B cell (primary cell): ENCODE measurements around the gene FLT3LG. TPM values are rescaled to one million over a fixed set of nuclear protein-coding genes. Genes with fewer than 3 reads are reported as not detected.

Source experiments
- ATAC-seq: fragments of 200-7000 bp; cut with Tn5 transposase; one replicate; pipeline ENCODE4 v1.10.0; 2021; ENCODE audit warnings: low read depth, mild to moderate bottlenecking, moderate number of reproducible peaks, moderate library complexity
- CTCF ChIA-PET: fragments of 350-600 bp; sonication (Branson Sonifier 250); formaldehyde crosslinking; loops from one replicate; lab custom pipeline; 2021; ENCODE audit warnings: antibody characterized with exemption, inconsistent platforms; lab: Charles Lee
- POLR2A ChIA-PET: fragments of 350-600 bp; sonication (Branson Sonifier 250); formaldehyde crosslinking; loops from one replicate; lab custom pipeline; 2021; ENCODE audit warnings: antibody characterized with exemption; lab: Charles Lee
- DNase-seq: peaks from one replicate; pipeline ENCODE4 v3.0.0; 2013
- H2AFZ ChIP-seq: 2 replicates; pipeline ENCODE4 v1.6.1; 2012; ENCODE audit warnings: mild to moderate bottlenecking, low read depth, low read length; ENCODE audit not compliant: insufficient read depth, poor library complexity, severe bottlenecking
- H3K27ac ChIP-seq, 2 donors: 1 replicate in 1 of 2; 2 replicates in 1 of 2; pipeline ENCODE4 v1.5.1; 2012 to 2013; ENCODE audit warnings: low read length in 2 of 2, mild to moderate bottlenecking in 2 of 2, moderate library complexity in 1 of 2
- H3K27me3 ChIP-seq, 4 experiments: fragments of 200-600 bp in 1 of 4; sonication (generic) in 1 of 4; replicated peaks in 1 of 4; 1 replicate in 2 of 4; 2 replicates in 2 of 4; pipeline versions ENCODE4 v1.6.1 to v1.7.0; 2013 to 2016; ENCODE audit warnings: low read length in 3 of 4, mild to moderate bottlenecking in 2 of 4, mixed read lengths in 1 of 4, moderate library complexity in 1 of 4; ENCODE audit not compliant: insufficient read depth in 4 of 4, control insufficient read depth in 3 of 4; ENCODE audit errors: control extremely low read depth in 1 of 4
- H3K36me3 ChIP-seq, 2 experiments: replicated peaks in 1 of 2; 1 replicate in 1 of 2; 2 replicates in 1 of 2; pipeline versions ENCODE4 v1.6.1 to v1.7.1; 2013; ENCODE audit warnings: low read length in 1 of 2; ENCODE audit not compliant: insufficient read depth in 2 of 2, control insufficient read depth in 1 of 2; ENCODE audit errors: control extremely low read depth in 1 of 2, extremely low read depth in 1 of 2
- H3K4me1 ChIP-seq, 2 donors: fragments of 200-600 bp in 1 of 2; sonication (generic) in 1 of 2; 1 replicate in 1 of 2; 2 replicates in 1 of 2; pipeline versions ENCODE4 v1.5.1 to v1.6.1; 2013 to 2017; ENCODE audit warnings: low read length in 2 of 2; ENCODE audit not compliant: control insufficient read depth in 2 of 2, insufficient read depth in 2 of 2
- H3K4me2 ChIP-seq: replicated peaks from 2 replicates; pipeline ENCODE3; 2012; ENCODE audit warnings: mild to moderate bottlenecking, low read depth, low read length; ENCODE audit not compliant: poor library complexity, severe bottlenecking
- H3K4me3 ChIP-seq, 5 experiments: fragments of 200-600 bp in 1 of 5; sonication (generic) in 1 of 5; 1 replicate in 3 of 5; 2 replicates in 2 of 5; pipeline versions ENCODE4 v1.5.1 to v1.7.0; 2011 to 2016; ENCODE audit warnings: low read length in 4 of 5, mild to moderate bottlenecking in 4 of 5, low read depth in 2 of 5, control low read depth in 1 of 5, moderate library complexity in 1 of 5; ENCODE audit not compliant: insufficient read depth in 1 of 5; ENCODE audit errors: control extremely low read depth in 1 of 5, extremely low read depth in 1 of 5
- H3K79me2 ChIP-seq: fragments of 200-600 bp; sonication (generic); one replicate; pipeline ENCODE4 v1.6.0; 2016; ENCODE audit warnings: low read length; ENCODE audit not compliant: control insufficient read depth, insufficient read depth
- H3K9ac ChIP-seq: fragments of 200-600 bp; sonication (generic); 2 replicates; pipeline ENCODE4 v1.6.1; 2017; ENCODE audit warnings: mild to moderate bottlenecking, low read length, moderate library complexity
- H3K9me3 ChIP-seq, 3 donors: one replicate each; pipeline versions ENCODE4 v1.6.1 to v1.7.1; 2013; ENCODE audit warnings: low read length in 2 of 3; ENCODE audit not compliant: control insufficient read depth in 2 of 3, insufficient read depth in 1 of 3; ENCODE audit errors: control extremely low read depth in 1 of 3
- H4K20me1 ChIP-seq: 2 replicates; pipeline ENCODE4 v1.6.0; 2012; ENCODE audit warnings: mild to moderate bottlenecking, low read length; ENCODE audit not compliant: insufficient read depth, control insufficient read depth, poor library complexity, severe bottlenecking
- H3K27ac Mint-ChIP-seq: one replicate; pipeline ENCODE4 v1.8.0; 2021; ENCODE audit warnings: mixed read lengths
- H3K27me3 Mint-ChIP-seq: one replicate; pipeline ENCODE4 v1.8.0; 2021; ENCODE audit warnings: mixed read lengths
- H3K4me1 Mint-ChIP-seq: one replicate; pipeline ENCODE4 v1.8.0; 2021; ENCODE audit warnings: mixed read lengths
- H3K4me3 Mint-ChIP-seq: one replicate; pipeline ENCODE4 v1.8.0; 2021; ENCODE audit warnings: mixed read lengths
- H3K9me3 Mint-ChIP-seq: one replicate; pipeline ENCODE4 v1.8.0; 2022; ENCODE audit warnings: mixed read lengths; ENCODE audit not compliant: insufficient read depth
- EZH2 ChIP-seq: IDR thresholded peaks from 2 replicates; pipeline ENCODE4 v1.6.1; 2012; ENCODE audit warnings: borderline replicate concordance, low read depth, mild to moderate bottlenecking, moderate library complexity, low read length; ENCODE audit not compliant: insufficient read depth, poor library complexity, severe bottlenecking
- WGBS: methylation state at CpG from one replicate; pipeline ENCODE4 v1.1.5; 2013; ENCODE audit warnings: missing lambda C conversion rate; ENCODE audit not compliant: insufficient coverage; 5-methylcytosine and 5-hydroxymethylcytosine counted together
- intact Hi-C: fragments of 100-400 bp; cut with micrococcal nuclease; formaldehyde crosslinking; loops from one replicate; pipeline ENCODE4 v1.10.0; 2022
- polyA plus RNA-seq: library from polyadenylated mRNA; depleted of rRNA; stranded (reverse); fragments of >200 nt; gene quantifications from 2 replicates; pipeline ENCODE4 v1.2.3, GENCODE V29; 2012
- total RNA-seq, 2 donors: library from RNA; stranded (reverse); fragments of 120-200 nt in 1 of 2; gene quantifications; 1 replicate in 1 of 2; 2 replicates in 1 of 2; pipeline versions ENCODE4 v1.2.3 to v1.2.4, GENCODE V29; 2013 to 2022
- TF ChIP-seq, protein P1 (sequence below): fragments of 200-600 bp; IDR thresholded peaks from one replicate; pipeline ENCODE4 v1.8.0; 2022; ENCODE audit warnings: antibody characterized with exemption, mild to moderate bottlenecking

FLT3LG gene
- total and polyA plus RNA-seq, 2 donors (not counting 1 experiment from before 2014, with no cell fraction given) = 31.0 to 49.8 TPM

DNA sequence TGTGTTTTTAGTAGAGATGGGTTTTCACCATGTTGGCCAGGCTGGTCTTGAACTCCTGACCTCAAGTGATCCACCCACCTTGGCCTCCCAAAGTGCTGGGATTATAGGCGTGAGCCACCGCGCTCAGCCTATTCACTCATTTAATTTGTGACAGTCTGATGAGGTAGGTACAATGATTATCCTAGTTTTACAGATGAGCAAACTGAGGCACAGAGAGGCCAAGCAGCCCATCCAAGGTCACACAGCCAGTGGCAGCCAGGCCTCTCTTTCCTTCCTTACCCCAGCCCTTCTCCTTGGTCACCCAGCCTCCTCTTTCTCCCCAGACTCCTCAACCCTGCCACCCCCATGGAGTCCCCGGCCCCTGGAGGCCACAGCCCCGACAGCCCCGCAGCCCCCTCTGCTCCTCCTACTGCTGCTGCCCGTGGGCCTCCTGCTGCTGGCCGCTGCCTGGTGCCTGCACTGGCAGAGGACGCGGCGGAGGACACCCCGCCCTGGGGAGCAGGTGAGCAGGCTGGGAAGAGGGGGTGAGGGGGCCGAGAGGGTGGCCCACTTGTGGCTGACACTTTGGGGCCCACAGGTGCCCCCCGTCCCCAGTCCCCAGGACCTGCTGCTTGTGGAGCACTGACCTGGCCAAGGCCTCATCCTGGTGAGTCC lies 6.1 kb downstream of the FLT3LG start:
- Mint-ChIP-seq H3K27ac (no peak overlapping the region), H3K9me3 (no peaks in the 10 kb centered on the region), H3K27me3 (no peaks in the 10 kb centered on the region), H3K4me3 (no peak overlapping the region), H3K4me1 (peaks cover 16% of the 10 kb centered on the region)
- Histone ChIP-seq H3K4me1 (peaks cover under 1 to 19% of the 10 kb centered on the region in 2 donors), H3K79me2 (peaks cover 11% of the 10 kb centered on the region), H3K9me3 (no peaks in the 10 kb centered on the region), H2AFZ (no peak overlapping the region), H3K4me2 (no peak overlapping the region), H3K27me3 (no peaks in the 10 kb centered on the region), H3K9ac (no peak overlapping the region), H3K27ac (no peak overlapping the region), H3K36me3 (peaks cover 0 to 3% of the 10 kb centered on the region in 2 experiments), H3K4me3 (no peak overlapping the region), H4K20me1 (no peaks in the 10 kb centered on the region)
- intact Hi-C loops = loop anchor here (10.0 kb wide), 1 partner anchor 845 kb away; the partner anchor contains the start of gene DBP
- TF ChIP-seq, protein P1, sequence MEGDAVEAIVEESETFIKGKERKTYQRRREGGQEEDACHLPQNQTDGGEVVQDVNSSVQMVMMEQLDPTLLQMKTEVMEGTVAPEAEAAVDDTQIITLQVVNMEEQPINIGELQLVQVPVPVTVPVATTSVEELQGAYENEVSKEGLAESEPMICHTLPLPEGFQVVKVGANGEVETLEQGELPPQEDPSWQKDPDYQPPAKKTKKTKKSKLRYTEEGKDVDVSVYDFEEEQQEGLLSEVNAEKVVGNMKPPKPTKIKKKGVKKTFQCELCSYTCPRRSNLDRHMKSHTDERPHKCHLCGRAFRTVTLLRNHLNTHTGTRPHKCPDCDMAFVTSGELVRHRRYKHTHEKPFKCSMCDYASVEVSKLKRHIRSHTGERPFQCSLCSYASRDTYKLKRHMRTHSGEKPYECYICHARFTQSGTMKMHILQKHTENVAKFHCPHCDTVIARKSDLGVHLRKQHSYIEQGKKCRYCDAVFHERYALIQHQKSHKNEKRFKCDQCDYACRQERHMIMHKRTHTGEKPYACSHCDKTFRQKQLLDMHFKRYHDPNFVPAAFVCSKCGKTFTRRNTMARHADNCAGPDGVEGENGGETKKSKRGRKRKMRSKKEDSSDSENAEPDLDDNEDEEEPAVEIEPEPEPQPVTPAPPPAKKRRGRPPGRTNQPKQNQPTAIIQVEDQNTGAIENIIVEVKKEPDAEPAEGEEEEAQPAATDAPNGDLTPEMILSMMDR = no peak
- TF ChIP-seq EZH2 = no peak
- no peak for ATAC-seq
- CTCF ChIA-PET = interaction anchor here (0.6 kb wide), 1 partner anchor 178 kb away, joined by 3 read pairs; no protein-coding TSS in a partner anchor
- DNase-seq = no peak
- POLR2A ChIA-PET = no interaction called here
- WGBS = 97% methylated on average over 8 of the region's 14 CpGs

DNA sequence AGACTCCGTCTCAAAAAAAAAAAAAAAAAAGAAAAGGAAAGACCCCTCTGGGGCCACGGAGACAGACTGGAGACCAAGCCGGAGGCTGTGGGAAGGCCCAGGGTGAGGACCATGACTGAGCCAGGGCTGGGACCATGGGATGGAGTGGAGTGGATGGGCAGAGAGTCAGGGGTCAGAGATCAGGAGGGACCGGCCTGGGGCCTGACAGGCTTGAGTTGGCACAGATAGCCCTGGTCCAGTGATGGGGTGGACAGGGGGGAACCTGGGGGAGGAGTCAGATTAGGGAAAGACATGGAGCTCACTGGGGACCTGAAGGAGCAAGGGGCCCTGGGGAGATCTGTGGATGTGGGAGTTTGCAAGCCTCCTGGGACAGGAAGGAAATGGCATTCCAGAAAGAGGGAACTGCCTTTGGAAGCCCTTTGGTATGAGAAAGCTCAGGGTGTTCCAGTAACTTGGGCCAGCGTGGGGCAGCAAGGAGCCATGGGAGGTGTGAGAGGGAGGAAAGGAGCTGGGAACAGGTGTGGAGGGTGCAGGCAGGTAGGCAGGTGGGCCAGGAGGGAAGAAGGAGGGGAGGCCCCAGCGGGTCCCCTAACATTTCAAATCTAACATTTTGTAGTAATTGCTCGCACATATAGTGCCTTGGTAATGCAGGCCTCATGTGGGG lies 7.1 kb downstream of the FLT3LG start:
- Histone ChIP-seq H2AFZ (no peak overlapping the region), H4K20me1 (no peaks in the 10 kb centered on the region), H3K4me1 (peaks cover 0 to 9% of the 10 kb centered on the region in 2 donors), H3K36me3 (peaks cover 0 to 3% of the 10 kb centered on the region in 2 experiments), H3K9me3 (no peaks in the 10 kb centered on the region), H3K9ac (no peak overlapping the region), H3K27ac (no peak overlapping the region), H3K4me2 (no peak overlapping the region), H3K27me3 (no peaks in the 10 kb centered on the region), H3K79me2 (peaks cover 8% of the 10 kb centered on the region), H3K4me3 (no peak overlapping the region)
- intact Hi-C loops = no loop called here
- no peak for TF ChIP-seq EZH2
- TF ChIP-seq, protein P1 = no peak
- POLR2A ChIA-PET = no interaction called here
- CTCF ChIA-PET = interaction anchor here (0.6 to 1.1 kb wide), 2 partner anchors 66 to 179 kb away, joined by 3 to 6 read pairs; no protein-coding TSS in a partner anchor
- DNase-seq (no peak), ATAC-seq (no peak)
- no peaks in the 10 kb centered on the region for H3K27me3 Mint-ChIP-seq
- H3K4me3 Mint-ChIP-seq = no peak overlapping the region
- H3K4me1 Mint-ChIP-seq = peaks cover 7% of the 10 kb centered on the region
- WGBS = 98% methylated on average over 4 of the region's 7 CpGs
- no peaks in the 10 kb centered on the region for H3K9me3 Mint-ChIP-seq
- no peak overlapping the region for H3K27ac Mint-ChIP-seq
